ENCODE data around the gene UBN1.

Gene UBN1

GRCh38 chr16:4826526-4826925 is 20.8 kb upstream of the UBN1 start:
- Histone ChIP-seq H3K9me3 (ENCODE audit: severe bottlenecking) (no peaks in the 10 kb centered on the region), H3K4me3 (ENCODE audit: low read depth, low read length) (no peak overlapping the region), H3K27me3 (ENCODE audit: insufficient read depth, low read depth, severe bottlenecking) (no peaks in the 10 kb centered on the region), H3K36me3 (peaks cover 90% of the 10 kb centered on the region), H3K27ac (peak overlapping the region; percentile 72)
- no peak for DNase-seq
- TF ChIP-seq, protein P1, sequence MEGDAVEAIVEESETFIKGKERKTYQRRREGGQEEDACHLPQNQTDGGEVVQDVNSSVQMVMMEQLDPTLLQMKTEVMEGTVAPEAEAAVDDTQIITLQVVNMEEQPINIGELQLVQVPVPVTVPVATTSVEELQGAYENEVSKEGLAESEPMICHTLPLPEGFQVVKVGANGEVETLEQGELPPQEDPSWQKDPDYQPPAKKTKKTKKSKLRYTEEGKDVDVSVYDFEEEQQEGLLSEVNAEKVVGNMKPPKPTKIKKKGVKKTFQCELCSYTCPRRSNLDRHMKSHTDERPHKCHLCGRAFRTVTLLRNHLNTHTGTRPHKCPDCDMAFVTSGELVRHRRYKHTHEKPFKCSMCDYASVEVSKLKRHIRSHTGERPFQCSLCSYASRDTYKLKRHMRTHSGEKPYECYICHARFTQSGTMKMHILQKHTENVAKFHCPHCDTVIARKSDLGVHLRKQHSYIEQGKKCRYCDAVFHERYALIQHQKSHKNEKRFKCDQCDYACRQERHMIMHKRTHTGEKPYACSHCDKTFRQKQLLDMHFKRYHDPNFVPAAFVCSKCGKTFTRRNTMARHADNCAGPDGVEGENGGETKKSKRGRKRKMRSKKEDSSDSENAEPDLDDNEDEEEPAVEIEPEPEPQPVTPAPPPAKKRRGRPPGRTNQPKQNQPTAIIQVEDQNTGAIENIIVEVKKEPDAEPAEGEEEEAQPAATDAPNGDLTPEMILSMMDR (IDR thresholded peaks at IDR 0.05; ENCODE audit: low read depth, low read length): no peak

- Histone ChIP-seq H3K27me3 (ENCODE audit: insufficient read depth, low read depth, severe bottlenecking) (no peaks in the 10 kb centered on the region), H3K4me3 (ENCODE audit: low read depth, low read length) (no peak overlapping the region), H3K36me3 (peaks cover 90% of the 10 kb centered on the region), H3K27ac (peak overlapping the region; percentile 28), H3K9me3 (ENCODE audit: severe bottlenecking) (no peaks in the 10 kb centered on the region)
- DNase-seq: no peak
- TF ChIP-seq, protein P1 (IDR thresholded peaks at IDR 0.05; ENCODE audit: low read depth, low read length): no peak
Measured at GRCh38 chr16:4826980-4827379, 20.3 kb upstream of the UBN1 start.

DNA sequence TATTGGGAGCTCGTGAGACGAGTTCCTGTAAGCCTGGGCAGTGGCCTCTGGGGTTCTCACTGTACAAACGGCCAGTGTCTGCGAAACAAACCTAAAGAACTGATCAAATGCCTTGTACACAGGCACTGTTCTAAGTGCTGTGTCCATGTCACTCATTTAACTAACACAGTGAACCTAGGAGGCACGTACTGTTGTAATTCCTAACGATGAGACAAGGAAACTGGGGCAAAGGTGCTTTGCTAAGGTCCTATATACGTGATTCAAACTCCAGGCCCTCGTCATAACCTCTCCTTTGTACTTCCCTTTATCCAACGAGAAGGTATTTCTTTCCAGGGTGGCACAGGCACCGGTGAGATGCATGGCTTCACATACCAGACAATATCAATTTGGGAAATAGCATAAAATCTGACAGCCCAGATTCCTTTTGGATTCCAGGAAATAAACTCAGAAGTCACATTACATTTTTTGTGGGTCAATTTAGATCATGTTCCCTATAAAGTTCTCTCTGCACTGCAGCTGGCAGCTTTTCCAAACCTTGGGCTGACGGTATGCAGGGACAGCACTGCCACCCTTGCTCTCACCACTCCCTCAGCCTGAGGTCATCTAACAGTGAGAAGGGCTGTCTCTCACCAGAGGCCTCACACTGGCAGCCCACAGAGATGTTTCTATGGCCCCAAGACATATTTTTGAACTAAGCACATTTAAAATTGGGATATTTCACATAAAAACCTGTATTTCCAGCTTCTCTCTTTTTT is 18.5 kb upstream of the UBN1 start:
- TF ChIP-seq, protein P1 (IDR thresholded peaks at IDR 0.05; ENCODE audit: low read depth, low read length): no peak
- H3K4me3 ChIP-seq (ENCODE audit: low read depth, low read length): no peak overlapping the region
- H3K27ac ChIP-seq: no peak overlapping the region
- DNase-seq: no peak
- H3K27me3 ChIP-seq (ENCODE audit: insufficient read depth, low read depth, severe bottlenecking): no peaks in the 10 kb centered on the region
- no peaks in the 10 kb centered on the region for H3K9me3 ChIP-seq (ENCODE audit: severe bottlenecking)
- H3K36me3 ChIP-seq: peaks cover 86% of the 10 kb centered on the region

GRCh38 chr16:4830408-4830807 is 16.9 kb upstream of the UBN1 start:
- Histone ChIP-seq H3K9me3 (ENCODE audit: severe bottlenecking) (no peaks in the 10 kb centered on the region), H3K36me3 (peaks cover 89% of the 10 kb centered on the region), H3K27me3 (ENCODE audit: insufficient read depth, low read depth, severe bottlenecking) (no peaks in the 10 kb centered on the region), H3K4me3 (ENCODE audit: low read depth, low read length) (no peak overlapping the region), H3K27ac (peak overlapping the region; percentile 62)
- TF ChIP-seq, protein P1 (IDR thresholded peaks at IDR 0.05; ENCODE audit: low read depth, low read length): no peak
- DNase-seq: peak; percentile 26

- TF ChIP-seq, protein P1 (IDR thresholded peaks at IDR 0.05; ENCODE audit: low read depth, low read length): no peak
- no peaks in the 10 kb centered on the region for H3K27me3 ChIP-seq (ENCODE audit: insufficient read depth, low read depth, severe bottlenecking)
- no peak overlapping the region for H3K27ac ChIP-seq
- peaks cover 86% of the 10 kb centered on the region for H3K36me3 ChIP-seq
- no peak for DNase-seq
- no peak overlapping the region for H3K4me3 ChIP-seq (ENCODE audit: low read depth, low read length)
- H3K9me3 ChIP-seq (ENCODE audit: severe bottlenecking): no peaks in the 10 kb centered on the region
Measured at GRCh38 chr16:4831616-4832015, 15.7 kb upstream of the UBN1 start.
